IMR-90 (cell line): ENCODE results near the gene TMEM126B. TPM values are rescaled to one million over a fixed set of nuclear protein-coding genes. Genes with fewer than 3 reads are reported as not detected.
A peak's percentile ranks its signal among the peaks of the same experiment; 100 is the strongest.

ENCODE experiments used
- ATAC-seq: fragments of 200-7000 bp; cut with Tn5 transposase; 2 replicates; pipeline ENCODE4 v1.9.1; 2020; ENCODE audit warnings: low read depth, mild to moderate bottlenecking, moderate library complexity
- BruUV-seq: library from RNA; stranded (reverse); fragments of 400-500 nt; replicated peaks from 2 replicates; lab custom pipeline; 2021; lab: Mats Ljungman, UMichigan
- CTCF ChIA-PET: fragments of 300-600 bp; formaldehyde crosslinking; extraction: SDS; loops from one replicate; lab custom pipeline; 2021; ENCODE audit warnings: antibody characterized with exemption; lab: Yijun Ruan, JAX
- POLR2A ChIA-PET: fragments of 300-600 bp; sonication (Branson Sonifier 250); formaldehyde crosslinking; loops from one replicate; lab custom pipeline; 2022; ENCODE audit warnings: antibody characterized with exemption; ENCODE audit not compliant: unreplicated experiment; lab: Charles Lee
- DNase-seq: peaks from one replicate; pipeline ENCODE4 v3.0.0; 2013
- H2AFZ ChIP-seq: replicated peaks from 2 replicates; pipeline ENCODE3; 2013; ENCODE audit warnings: low read length, mild to moderate bottlenecking; ENCODE audit not compliant: poor library complexity
- H2AK5ac ChIP-seq: 2 replicates; pipeline ENCODE4 v1.6.1; 2013; ENCODE audit warnings: low read depth, low read length, inconsistent platforms
- H2AK9ac ChIP-seq: replicated peaks from 2 replicates; pipeline ENCODE3; 2013; ENCODE audit warnings: mild to moderate bottlenecking, low read depth, low read length, moderate library complexity; ENCODE audit not compliant: poor library complexity
- H2BK120ac ChIP-seq: 2 replicates; pipeline ENCODE4 v1.6.1; 2013; ENCODE audit warnings: low read depth, low read length, inconsistent platforms
- H2BK15ac ChIP-seq: 3 replicates; pipeline ENCODE4 v1.6.1; 2013; ENCODE audit warnings: low read depth, low read length, inconsistent platforms
- H2BK20ac ChIP-seq: 2 replicates; pipeline ENCODE4 v1.6.1; 2013; ENCODE audit warnings: low read depth, mild to moderate bottlenecking, inconsistent platforms, low read length, moderate library complexity
- H2BK5ac ChIP-seq: 2 replicates; pipeline ENCODE4 v1.6.1; 2013; ENCODE audit warnings: mild to moderate bottlenecking, low read depth, low read length, inconsistent platforms; ENCODE audit not compliant: poor library complexity, severe bottlenecking
- H3K14ac ChIP-seq: replicated peaks from 2 replicates; pipeline ENCODE4 v1.6.1; 2013; ENCODE audit warnings: low read depth, low read length, inconsistent platforms
- H3K18ac ChIP-seq: 2 replicates; pipeline ENCODE4 v1.6.1; 2013; ENCODE audit warnings: low read depth, low read length, control low read depth
- H3K23ac ChIP-seq: 2 replicates; pipeline ENCODE4 v1.6.1; 2013; ENCODE audit warnings: low read depth, low read length, inconsistent platforms
- H3K27ac ChIP-seq: 2 replicates; pipeline ENCODE4 v1.5.1; 2013; ENCODE audit warnings: mild to moderate bottlenecking, control low read depth, low read length; ENCODE audit not compliant: insufficient read depth
- H3K27me3 ChIP-seq: 2 replicates; pipeline ENCODE4 v1.6.1; 2013; ENCODE audit warnings: low read length; ENCODE audit not compliant: control insufficient read depth, insufficient read depth
- H3K36me3 ChIP-seq: 2 replicates; pipeline ENCODE4 v1.6.1; 2013; ENCODE audit warnings: low read length, mixed read lengths; ENCODE audit not compliant: control insufficient read depth, insufficient read depth
- H3K4ac ChIP-seq: 2 replicates; pipeline ENCODE4 v1.6.1; 2013; ENCODE audit warnings: low read depth, low read length, inconsistent platforms
- H3K4me1 ChIP-seq: 2 replicates; pipeline ENCODE4 v1.6.1; 2013; ENCODE audit warnings: low read length, mixed read lengths; ENCODE audit not compliant: control insufficient read depth, insufficient read depth
- H3K4me2 ChIP-seq: 2 replicates; pipeline ENCODE4 v1.6.1; 2013; ENCODE audit warnings: low read depth, mild to moderate bottlenecking, control low read depth, low read length, moderate library complexity
- H3K4me3 ChIP-seq: 2 replicates; pipeline ENCODE4 v1.5.1; 2013; ENCODE audit warnings: low read depth, mild to moderate bottlenecking, control low read depth, low read length, moderate library complexity; ENCODE audit not compliant: insufficient read depth
- H3K56ac ChIP-seq: 2 replicates; pipeline ENCODE4 v1.6.1; 2013; ENCODE audit warnings: low read length, inconsistent platforms; ENCODE audit not compliant: insufficient read depth; ENCODE audit errors: extremely low read depth
- H3K79me1 ChIP-seq, 2 experiments: 2 replicates each; pipeline ENCODE4 v1.6.1; 2013; ENCODE audit warnings: low read length in 2 of 2, inconsistent platforms in 1 of 2, low read depth in 1 of 2
- H3K9ac ChIP-seq: 2 replicates; pipeline ENCODE4 v1.6.1; 2013; ENCODE audit warnings: low read depth, low read length, control low read depth
- H3K9me1 ChIP-seq: 2 replicates; pipeline ENCODE4 v1.6.1; 2013; ENCODE audit warnings: low read length, inconsistent platforms; ENCODE audit not compliant: insufficient read depth
- H3K9me3 ChIP-seq: 2 replicates; pipeline ENCODE4 v1.6.1; 2013; ENCODE audit warnings: low read length; ENCODE audit not compliant: control insufficient read depth, insufficient read depth
- H4K20me1 ChIP-seq: 2 replicates; pipeline ENCODE4 v1.6.1; 2013; ENCODE audit warnings: low read length, inconsistent platforms; ENCODE audit not compliant: insufficient read depth
- H4K5ac ChIP-seq: 2 replicates; pipeline ENCODE4 v1.6.1; 2013; ENCODE audit warnings: mild to moderate bottlenecking, low read depth, low read length, control low read depth
- H4K8ac ChIP-seq, 2 experiments: 2 replicates each; pipeline ENCODE4 v1.6.1; 2013; ENCODE audit warnings: low read depth in 2 of 2, low read length in 2 of 2, control low read depth in 1 of 2, inconsistent platforms in 1 of 2
- H4K91ac ChIP-seq: 2 replicates; pipeline ENCODE4 v1.6.1; 2013; ENCODE audit warnings: low read depth, low read length, inconsistent platforms; ENCODE audit not compliant: insufficient read depth
- BHLHE40 ChIP-seq: fragments of 150-350 bp; IDR thresholded peaks from 2 replicates; pipeline ENCODE4 v1.6.1; 2016; ENCODE audit warnings: mild to moderate bottlenecking, low read depth, low read length
- FOS ChIP-seq: fragments of 150-350 bp; IDR thresholded peaks from 2 replicates; pipeline ENCODE4 v1.6.1; 2016; ENCODE audit warnings: low read depth, low read length
- MXI1 ChIP-seq: IDR thresholded peaks from 2 replicates; pipeline ENCODE4 v1.6.1; 2012; ENCODE audit warnings: low read depth, mild to moderate bottlenecking, low read length, moderate library complexity, borderline replicate concordance
- POLR2A ChIP-seq: IDR thresholded peaks from 2 replicates; pipeline ENCODE4 v1.6.1; 2012; ENCODE audit warnings: mild to moderate bottlenecking, low read depth, low read length
- RAD21 ChIP-seq: IDR thresholded peaks from 2 replicates; pipeline ENCODE4 v1.6.1; 2012; ENCODE audit warnings: low read length, improper control_type of control experiment
- RCOR1 ChIP-seq: IDR thresholded peaks from 2 replicates; pipeline ENCODE4 v1.6.1; 2012; ENCODE audit warnings: mild to moderate bottlenecking, low read length, improper control_type of control experiment; ENCODE audit not compliant: insufficient replicate concordance
- USF2 ChIP-seq: fragments of 150-350 bp; IDR thresholded peaks from 2 replicates; pipeline ENCODE4 v1.6.1; 2017; ENCODE audit warnings: mild to moderate bottlenecking, antibody characterized with exemption, low read length, low read depth
- WGBS, 2 experiments: methylation state at CpG; one replicate each; pipeline versions ENCODE4 v1.1.5 to v1.1.7; 2013; ENCODE audit warnings: missing lambda C conversion rate in 2 of 2; ENCODE audit not compliant: insufficient read length in 1 of 2; ENCODE audit errors: extremely low coverage in 2 of 2; 5-methylcytosine and 5-hydroxymethylcytosine counted together
- dilution Hi-C: fragments of 300-500 bp; cut with HindIII; formaldehyde crosslinking; loops from one replicate; pipeline ENCODE4 v1.14.3; 2018; ENCODE audit warnings: low sequenced_read_pairs; ENCODE audit not compliant: unreplicated experiment
- in situ Hi-C: fragments of 300-500 bp; cut with MboI; formaldehyde crosslinking; loops from 3 replicates; pipeline ENCODE4 v1.14.3; 2019; ENCODE audit warnings: low sequenced_read_pairs, inconsistent platforms, mixed read lengths
- intact Hi-C: fragments of 100-400 bp; cut with micrococcal nuclease; formaldehyde crosslinking; loops from 2 replicates; pipeline ENCODE4 v1.10.0; 2022
- polyA plus RNA-seq, 3 experiments: library from polyadenylated mRNA; depleted of rRNA; stranded (reverse); fragments of >200 nt; gene quantifications; 2 replicates each; pipeline ENCODE4 v1.2.3, GENCODE V29; 2012; ENCODE audit warnings: low replicate concordance in 1 of 3
- total RNA-seq: library from RNA; depleted of rRNA; stranded (reverse); fragments of >200 nt; gene quantifications from 2 replicates; pipeline ENCODE4 v1.2.3, GENCODE V29; 2012

TMEM126B gene
- total and polyA plus RNA-seq, 2 of the 4 experiments (the other 2 are of a cell fraction) = 44.6 to 56.8 TPM

- H3K4me1 ChIP-seq = no peaks in the 10 kb centered on the region
- TF ChIP-seq BHLHE40 (peak; percentile 77), RAD21 (no peak), RCOR1 (no peak), POLR2A (peak; percentile 79; the same call in 1 of the 2 replicates), FOS (no peak), MXI1 (peak; percentile 69; the same call in 1 of the 2 replicates), USF2 (peak; percentile 76)
- H3K23ac ChIP-seq = peak within 1 kb of the TSS; percentile 86; the same call in 1 of the 2 replicates
- H3K4me3 ChIP-seq = peak within 1 kb of the TSS; percentile 89
- peak within 1 kb of the TSS; percentile 91 for H3K14ac ChIP-seq
- H4K8ac ChIP-seq = peak within 1 kb of the TSS; percentile 98
- H3K9ac ChIP-seq = peak within 1 kb of the TSS; percentile 87
- peak within 1 kb of the TSS; percentile 6; the same call in 1 of the 3 replicates for H2BK15ac ChIP-seq
- in situ Hi-C loops = no loop called here
- H3K9me1 ChIP-seq = no peaks in the 10 kb centered on the region
- H3K27ac ChIP-seq = peak within 1 kb of the TSS; percentile 75
- H3K4ac ChIP-seq = peak within 1 kb of the TSS; percentile 83
- H3K9me3 ChIP-seq = no peaks in the 10 kb centered on the region
- H3K36me3 ChIP-seq = peaks cover 2% of the 10 kb centered on the region
- H3K56ac ChIP-seq = peak within 1 kb of the TSS; percentile 88
- H3K18ac ChIP-seq = peak within 1 kb of the TSS; percentile 52; the same call in 1 of the 2 replicates
- peak within 1 kb of the TSS; percentile 84 for H3K4me2 ChIP-seq
- peak within 1 kb of the TSS; percentile 44 for H2AK5ac ChIP-seq
- H2AFZ ChIP-seq = peak within 1 kb of the TSS; percentile 94
- intact Hi-C loops = no loop called here
- peak within 1 kb of the TSS; percentile 77 for H4K91ac ChIP-seq
- ChIA-PET POLR2A (interaction anchor here (0.8 kb wide), 1 partner anchor 8 kb away, joined by 3 read pairs; no protein-coding TSS in a partner anchor), CTCF (interaction anchor here (0.7 kb wide), 1 partner anchor 14 kb away, joined by 3 read pairs; no protein-coding TSS in a partner anchor)
- H3K27me3 ChIP-seq = no peaks in the 10 kb centered on the region
- H4K5ac ChIP-seq = peak within 1 kb of the TSS; percentile 93
- H2BK20ac ChIP-seq = no peak within 1 kb of the TSS
- no TSS peak for BruUV-seq
- DNase-seq (peak; percentile 75), ATAC-seq (peak; percentile 99)
- peak within 1 kb of the TSS; percentile 64 for H2BK120ac ChIP-seq
- no peak within 1 kb of the TSS for H2AK9ac ChIP-seq
- H2BK5ac ChIP-seq = peak within 1 kb of the TSS; percentile 73
- H3K79me1 ChIP-seq = peaks cover 16 to 39% of the 10 kb centered on the region in 2 experiments
- 0% methylated on average over 1 of the region's 33 CpGs; no CpG with 5 or more reads in 1 of the 2 experiments for WGBS, 2 experiments
- dilution Hi-C loops = no loop called here
- no peaks in the 10 kb centered on the region for H4K20me1 ChIP-seq
Measured at GRCh38 chr11:85647604-85648299, 19.4 kb downstream of the TMEM126B start, which contains the start of gene TMEM126A. Gene TMEM126A, plus strand, starts transcription at chr11:85647967. Its CDS starts 2,289 bp downstream, at chr11:85650256.
